Stimulated activated naive B cell treated with anti-CD40 and anti-IgM and Interleukin-4, amounts not matched to agents 10 μg/mL and 1 μg/mL and 100 μg/mL, for 72 hours (primary cell): ENCODE data around the gene AP3B1.

Source experiments
- ATAC-seq, 2 donors: fragments of 150-1000 bp; cut with Tn5 transposase; replicated peaks; 2 replicates each; pipeline ENCODE4 v1.10.0; 2021; ENCODE audit warnings: moderate library complexity in 1 of 2
- DNase-seq: peaks from one replicate; pipeline ENCODE4 v3.0.0; 2021
- H3K27ac Mint-ChIP-seq: one replicate; pipeline ENCODE4 v1.8.0; 2022; ENCODE audit warnings: mild to moderate bottlenecking, mixed read lengths
- H3K27me3 Mint-ChIP-seq, 2 donors: one replicate each; pipeline ENCODE4 v1.8.0; 2022; ENCODE audit warnings: mixed read lengths in 2 of 2
- H3K36me3 Mint-ChIP-seq, 2 donors: one replicate each; pipeline ENCODE4 v1.8.0; 2022; ENCODE audit warnings: mixed read lengths in 2 of 2, mild to moderate bottlenecking in 1 of 2
- H3K4me1 Mint-ChIP-seq, 2 donors: one replicate each; pipeline ENCODE4 v1.8.0; 2022; ENCODE audit warnings: mixed read lengths in 2 of 2, mild to moderate bottlenecking in 1 of 2
- H3K4me3 Mint-ChIP-seq, 2 donors: one replicate each; pipeline ENCODE4 v1.8.0; 2022; ENCODE audit warnings: mild to moderate bottlenecking in 2 of 2, mixed read lengths in 2 of 2, moderate library complexity in 1 of 2
- H3K9me3 Mint-ChIP-seq, 2 donors: one replicate each; pipeline ENCODE4 v1.8.0; 2022; ENCODE audit warnings: mixed read lengths in 2 of 2, mild to moderate bottlenecking in 1 of 2

Gene AP3B1

DNA sequence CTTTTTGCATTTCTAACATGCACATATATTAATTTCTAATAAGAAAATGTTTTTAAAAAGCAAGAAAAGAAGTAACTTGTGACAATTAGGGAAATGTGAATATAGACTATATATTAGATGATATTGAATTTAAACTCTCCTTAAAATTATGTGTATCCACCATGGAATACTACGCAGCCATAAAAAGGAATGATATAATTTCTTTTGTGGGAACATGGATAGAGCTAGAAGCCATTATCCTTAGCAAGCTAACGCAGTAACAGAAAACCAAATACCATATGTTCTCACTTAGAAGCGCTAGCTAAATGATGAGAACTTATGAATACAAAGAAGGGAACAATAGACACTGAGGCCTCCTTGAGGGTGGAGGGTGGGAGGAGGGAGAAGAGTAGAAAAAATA, 23.8 kb upstream of the AP3B1 start:
- H3K27ac Mint-ChIP-seq: no peak overlapping the region
- DNase-seq: no peak
- H3K4me1 Mint-ChIP-seq: peaks cover 0 to 2% of the 10 kb centered on the region in 2 donors
- no peak overlapping the region for H3K4me3 Mint-ChIP-seq
- no peaks in the 10 kb centered on the region for H3K9me3 Mint-ChIP-seq
- no peak for ATAC-seq
- peaks cover 0 to 1% of the 10 kb centered on the region in 2 donors for H3K36me3 Mint-ChIP-seq
- H3K27me3 Mint-ChIP-seq: peaks cover 6% of the 10 kb centered on the region in 2 donors

DNA sequence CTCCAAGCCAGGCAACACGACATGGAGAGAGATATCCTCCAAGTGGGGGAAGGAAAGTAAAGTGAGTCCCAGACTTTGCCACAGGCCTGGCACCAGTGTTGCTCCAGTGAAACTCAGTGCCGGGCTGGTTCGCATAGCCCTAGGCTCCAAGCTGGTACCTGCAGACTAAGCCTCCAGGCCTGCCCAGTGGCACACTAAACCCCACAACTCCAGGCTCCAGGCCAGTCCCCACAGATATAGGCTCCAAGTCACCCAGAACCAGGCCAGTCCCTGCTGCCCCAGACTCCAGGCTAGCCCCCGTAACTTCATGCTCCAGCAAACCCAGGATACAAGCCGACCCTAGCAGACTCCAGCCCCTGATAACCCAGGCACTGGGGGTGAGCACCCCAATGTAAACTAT, 23.0 kb upstream of the AP3B1 start:
- ATAC-seq (no peak), DNase-seq (no peak)
- Mint-ChIP-seq H3K4me3 (no peak overlapping the region), H3K27me3 (peaks cover 11 to 13% of the 10 kb centered on the region in 2 donors), H3K36me3 (peaks cover 0 to 1% of the 10 kb centered on the region in 2 donors), H3K9me3 (no peaks in the 10 kb centered on the region), H3K27ac (no peak overlapping the region), H3K4me1 (peaks cover 0 to 2% of the 10 kb centered on the region in 2 donors)

DNA sequence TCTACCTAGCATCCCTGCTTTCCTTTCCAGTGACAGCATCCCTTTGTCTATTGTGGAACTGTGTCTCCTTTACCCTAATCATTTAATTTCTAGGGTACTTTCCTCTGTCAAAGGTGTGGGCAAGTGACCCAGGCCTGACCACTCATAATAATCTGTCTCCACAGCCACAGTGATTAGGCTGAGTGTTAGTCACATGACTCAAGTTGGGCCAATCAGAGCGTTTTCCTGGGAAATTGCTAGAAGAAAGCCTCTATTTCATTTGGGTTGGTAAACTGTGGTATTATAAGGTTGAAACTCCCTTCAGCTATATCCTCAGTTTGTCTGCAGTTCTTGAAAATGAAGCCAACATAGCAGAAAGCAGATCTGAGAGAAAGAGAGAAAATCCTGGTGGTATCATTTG, 14.2 kb upstream of the AP3B1 start:
- Mint-ChIP-seq H3K27me3 (peaks cover 34% of the 10 kb centered on the region in 2 donors), H3K36me3 (no peaks in the 10 kb centered on the region), H3K4me3 (no peak overlapping the region), H3K27ac (no peak overlapping the region), H3K4me1 (no peaks in the 10 kb centered on the region), H3K9me3 (no peaks in the 10 kb centered on the region)
- ATAC-seq (no peak), DNase-seq (no peak)

DNA sequence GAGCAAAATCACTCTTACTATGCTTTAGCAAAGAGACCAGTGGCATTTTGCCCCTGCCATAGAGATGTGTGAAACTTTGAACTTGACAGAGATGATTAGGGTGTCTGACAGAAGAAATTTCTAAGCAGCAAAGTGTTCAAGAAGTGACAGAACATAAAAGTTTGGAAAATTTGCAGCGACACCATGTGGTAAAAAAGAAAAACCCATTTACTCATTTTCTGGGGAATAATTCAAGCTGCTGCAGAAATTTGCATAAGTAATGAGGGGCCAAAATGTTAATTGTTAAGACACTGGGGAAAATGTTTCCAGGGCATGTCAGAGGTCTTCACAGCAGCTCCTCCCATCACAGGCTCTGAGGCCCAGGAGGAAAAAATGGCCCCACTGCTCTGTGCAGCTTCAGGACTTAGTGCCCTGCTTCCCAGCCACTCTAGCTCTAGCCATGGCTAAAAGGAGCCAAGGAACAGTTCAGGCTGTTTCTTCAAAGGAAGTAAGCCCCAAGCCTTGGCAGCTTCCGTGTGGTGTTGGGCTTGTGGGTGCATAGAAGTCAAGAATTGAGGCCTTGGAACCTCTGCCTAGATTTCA, 6.1 kb upstream of the AP3B1 start:
- Mint-ChIP-seq H3K9me3 (peaks cover 0 to 4% of the 10 kb centered on the region in 2 donors), H3K36me3 (no peaks in the 10 kb centered on the region), H3K27me3 (peaks cover 9 to 12% of the 10 kb centered on the region in 2 donors), H3K27ac (no peak overlapping the region), H3K4me3 (no peak overlapping the region), H3K4me1 (peaks cover 7 to 11% of the 10 kb centered on the region in 2 donors)
- ATAC-seq (no peak), DNase-seq (no peak)

DNA sequence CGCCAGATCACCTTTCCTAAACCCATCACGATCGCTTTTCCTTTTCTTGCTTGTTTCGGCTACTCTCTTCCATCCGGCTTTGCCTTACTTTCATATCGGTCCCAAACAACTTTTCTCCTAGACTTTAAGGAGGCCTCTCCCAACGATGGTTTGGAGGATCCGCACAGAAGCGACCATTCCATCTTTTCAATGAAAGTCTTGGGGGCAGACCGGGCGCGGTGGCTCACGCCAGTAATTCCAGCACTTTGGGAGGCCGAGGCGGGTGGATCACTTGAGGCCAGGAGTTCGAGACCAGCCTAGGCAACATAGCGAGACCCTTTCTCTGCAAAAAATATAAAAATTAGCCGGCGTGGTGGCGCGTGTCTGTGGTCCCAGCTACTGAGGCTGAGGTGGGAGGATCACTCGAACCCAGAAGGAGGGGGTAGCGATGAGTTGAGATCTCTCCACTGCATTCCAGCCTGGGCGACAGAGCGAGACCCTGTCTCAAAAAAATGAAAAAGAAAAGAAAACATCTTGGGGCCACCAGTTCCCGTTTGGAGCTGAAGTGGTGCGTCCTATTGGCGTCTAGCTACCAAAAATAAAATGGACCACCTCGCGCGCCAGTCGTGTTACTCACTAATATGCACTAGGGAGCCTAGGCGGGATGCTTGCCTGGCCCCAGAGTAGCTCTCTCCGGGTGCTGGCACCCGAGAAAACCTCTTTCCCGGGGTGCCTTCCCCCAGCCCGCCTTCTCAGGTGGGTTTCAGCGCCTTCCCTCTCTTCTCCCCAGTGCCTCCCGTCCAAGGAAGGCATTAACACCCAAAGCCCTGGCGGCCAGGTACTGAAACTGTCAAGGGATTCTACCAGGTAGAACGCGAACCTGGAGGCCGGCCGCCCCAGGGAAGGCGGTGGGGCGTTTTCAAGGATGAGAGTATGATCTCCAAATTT, 800 bp upstream of the AP3B1 start:
- Mint-ChIP-seq H3K27me3 (no peaks in the 10 kb centered on the region), H3K4me3 (peak overlapping the region; percentile 93 to 99), H3K36me3 (peaks cover 3 to 5% of the 10 kb centered on the region in 2 donors), H3K4me1 (peaks cover 16 to 30% of the 10 kb centered on the region in 2 donors), H3K9me3 (no peaks in the 10 kb centered on the region), H3K27ac (peak overlapping the region; percentile 99)
- peak; percentile 36 to 39 for ATAC-seq
- DNase-seq: peak; percentile 33

DNA sequence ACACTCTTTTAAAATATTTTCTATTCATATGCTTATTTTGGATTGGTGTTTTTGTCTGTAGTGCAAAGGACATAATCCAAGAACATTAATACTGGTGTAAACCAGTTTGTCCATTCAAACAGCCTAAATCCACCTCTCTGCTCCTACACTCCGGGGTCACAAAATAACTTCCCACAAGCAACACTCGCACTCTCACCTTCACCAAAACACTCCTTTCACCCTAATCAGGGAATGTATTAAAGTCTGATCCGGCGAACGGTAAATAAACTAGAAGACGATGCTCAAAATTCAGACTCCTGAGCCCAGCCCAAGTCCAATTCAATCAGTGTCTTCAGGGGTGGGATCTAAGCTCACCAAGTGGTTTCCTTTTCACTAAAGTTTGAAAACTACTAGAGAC, 649 bp downstream of the AP3B1 start:
- peaks cover 18 to 33% of the 10 kb centered on the region in 2 donors for H3K4me1 Mint-ChIP-seq
- no peak for ATAC-seq
- H3K36me3 Mint-ChIP-seq: peaks cover 3 to 5% of the 10 kb centered on the region in 2 donors
- H3K4me3 Mint-ChIP-seq: peak overlapping the region; percentile 93 to 99
- no peak for DNase-seq
- no peaks in the 10 kb centered on the region for H3K27me3 Mint-ChIP-seq
- H3K9me3 Mint-ChIP-seq: no peaks in the 10 kb centered on the region
- H3K27ac Mint-ChIP-seq: peak overlapping the region; percentile 99

DNA sequence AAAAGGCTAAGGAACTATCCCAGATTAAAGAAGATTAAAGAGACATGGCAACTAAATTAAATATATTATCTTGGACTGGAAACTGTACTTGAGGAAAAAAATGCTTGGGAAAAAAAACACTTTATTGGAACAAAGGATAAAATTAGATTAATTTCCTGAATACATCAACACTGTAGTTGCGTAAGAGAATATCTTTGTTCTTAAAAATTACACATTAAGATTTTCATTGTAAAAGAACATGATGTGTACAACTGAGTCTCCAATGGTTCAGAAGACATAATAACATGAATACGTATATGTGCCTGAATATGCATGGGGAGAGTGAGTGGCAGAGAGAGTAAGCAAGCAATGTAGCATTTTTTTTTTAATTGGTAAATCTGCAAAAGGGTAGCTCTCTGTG, 2.8 kb downstream of the AP3B1 start:
- no peak overlapping the region for H3K27ac Mint-ChIP-seq
- H3K4me3 Mint-ChIP-seq: no peak overlapping the region
- H3K4me1 Mint-ChIP-seq: peaks cover 18 to 33% of the 10 kb centered on the region in 2 donors

DNA sequence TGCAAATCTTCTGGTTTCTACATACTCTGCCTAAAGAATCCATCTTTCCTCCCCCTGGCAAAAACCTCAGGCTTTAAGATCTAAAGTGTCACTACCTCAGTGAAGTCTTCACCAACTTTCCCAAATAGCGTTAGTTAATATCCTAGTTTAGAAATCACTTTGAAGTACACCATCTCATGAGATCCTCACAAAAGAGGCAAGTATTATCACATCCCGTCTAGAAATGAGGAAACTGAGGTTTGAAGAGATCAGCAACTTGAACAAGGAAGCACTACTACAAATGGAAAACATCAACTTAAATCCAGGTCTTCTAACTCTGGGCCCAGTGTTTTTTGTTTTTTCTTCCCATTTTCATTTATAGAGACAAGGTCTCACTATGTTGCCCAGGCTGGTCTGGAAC, 4.6 kb downstream of the AP3B1 start:
- no peak overlapping the region for H3K27ac Mint-ChIP-seq
- H3K27me3 Mint-ChIP-seq: no peaks in the 10 kb centered on the region
- DNase-seq (no peak), ATAC-seq (no peak)
- H3K4me3 Mint-ChIP-seq: no peak overlapping the region
- peaks cover 10 to 15% of the 10 kb centered on the region in 2 donors for H3K36me3 Mint-ChIP-seq
- peaks cover 3 to 9% of the 10 kb centered on the region in 2 donors for H3K9me3 Mint-ChIP-seq
- H3K4me1 Mint-ChIP-seq: peaks cover 25 to 42% of the 10 kb centered on the region in 2 donors

More for the DNA sequence above, 2.8 kb downstream of the AP3B1 start:
- no peak for ATAC-seq
- Mint-ChIP-seq H3K27me3 (no peaks in the 10 kb centered on the region), H3K9me3 (no peaks in the 10 kb centered on the region), H3K36me3 (peaks cover 3 to 5% of the 10 kb centered on the region in 2 donors)
- DNase-seq: no peak

DNA sequence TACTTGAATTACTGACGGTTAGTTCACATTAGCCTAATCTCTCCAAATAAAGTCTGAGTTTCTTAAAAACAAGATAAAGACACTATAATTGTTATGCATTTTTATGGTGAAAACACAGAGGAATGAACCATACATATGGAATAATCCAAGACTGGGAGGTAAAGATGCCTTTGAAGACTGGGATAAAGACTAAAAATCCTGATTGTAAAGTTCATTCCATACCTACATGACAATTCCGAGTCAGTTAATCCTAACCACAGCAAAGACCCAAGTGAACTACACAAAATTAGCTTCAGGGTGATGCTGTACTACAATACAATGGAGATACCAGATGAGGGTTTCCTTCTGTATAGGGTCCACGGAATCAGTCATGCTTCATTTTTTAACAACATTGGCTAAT, 6.3 kb downstream of the AP3B1 start:
- H3K4me1 Mint-ChIP-seq: peaks cover 24 to 49% of the 10 kb centered on the region in 2 donors
- no peak overlapping the region for H3K27ac Mint-ChIP-seq
- H3K4me3 Mint-ChIP-seq: no peak overlapping the region
- DNase-seq (no peak), ATAC-seq (no peak)
- peaks cover 3 to 9% of the 10 kb centered on the region in 2 donors for H3K9me3 Mint-ChIP-seq
- peaks cover 7 to 10% of the 10 kb centered on the region in 2 donors for H3K36me3 Mint-ChIP-seq
- no peaks in the 10 kb centered on the region for H3K27me3 Mint-ChIP-seq

DNA sequence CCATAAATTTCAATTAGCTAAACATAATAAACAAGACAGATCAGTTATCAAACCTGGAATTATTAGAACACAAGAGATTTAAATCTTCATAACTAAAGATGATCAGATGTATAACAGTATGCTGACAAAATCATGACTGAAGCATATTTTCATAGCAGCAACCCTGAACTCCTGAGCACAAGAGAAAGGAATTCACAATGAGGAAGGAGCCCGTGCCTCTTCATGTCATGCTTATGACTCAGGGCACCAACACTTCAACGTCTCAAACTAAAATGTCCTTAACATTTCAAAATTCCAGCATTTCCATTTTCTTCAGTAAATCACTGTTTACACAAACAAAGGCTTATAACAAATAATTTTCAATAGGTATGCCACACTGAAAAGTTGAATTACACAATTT, 6.7 kb downstream of the AP3B1 start:
- Mint-ChIP-seq H3K4me3 (no peak overlapping the region), H3K4me1 (peaks cover 23 to 47% of the 10 kb centered on the region in 2 donors), H3K27me3 (no peaks in the 10 kb centered on the region), H3K36me3 (peaks cover 7 to 10% of the 10 kb centered on the region in 2 donors), H3K27ac (no peak overlapping the region), H3K9me3 (peaks cover 3 to 9% of the 10 kb centered on the region in 2 donors)
- ATAC-seq (no peak), DNase-seq (no peak)

DNA sequence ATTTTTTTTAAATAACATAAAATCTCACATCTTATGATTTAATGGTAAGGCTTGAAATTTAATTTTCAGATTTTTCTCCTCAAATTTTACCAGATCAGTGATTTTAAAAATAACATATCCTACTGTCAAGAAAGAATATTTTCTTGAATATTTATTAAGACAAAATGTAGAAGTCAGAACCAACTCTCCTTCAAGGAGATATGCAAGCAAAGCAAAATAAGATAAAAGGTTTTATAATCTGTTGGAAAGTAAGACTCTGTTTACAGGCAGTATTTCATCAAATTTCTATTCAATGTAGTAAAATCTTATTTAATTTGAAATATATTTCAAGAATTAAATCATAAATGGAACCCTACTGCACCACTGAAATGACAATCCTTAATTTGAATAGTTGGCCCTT, 7.3 kb downstream of the AP3B1 start:
- H3K36me3 Mint-ChIP-seq: peaks cover 7 to 10% of the 10 kb centered on the region in 2 donors
- no peak overlapping the region for H3K4me3 Mint-ChIP-seq
- DNase-seq (no peak), ATAC-seq (no peak)
- H3K27ac Mint-ChIP-seq: no peak overlapping the region
- H3K4me1 Mint-ChIP-seq: peaks cover 23 to 47% of the 10 kb centered on the region in 2 donors
- H3K27me3 Mint-ChIP-seq: no peaks in the 10 kb centered on the region
- peaks cover 3 to 9% of the 10 kb centered on the region in 2 donors for H3K9me3 Mint-ChIP-seq

DNA sequence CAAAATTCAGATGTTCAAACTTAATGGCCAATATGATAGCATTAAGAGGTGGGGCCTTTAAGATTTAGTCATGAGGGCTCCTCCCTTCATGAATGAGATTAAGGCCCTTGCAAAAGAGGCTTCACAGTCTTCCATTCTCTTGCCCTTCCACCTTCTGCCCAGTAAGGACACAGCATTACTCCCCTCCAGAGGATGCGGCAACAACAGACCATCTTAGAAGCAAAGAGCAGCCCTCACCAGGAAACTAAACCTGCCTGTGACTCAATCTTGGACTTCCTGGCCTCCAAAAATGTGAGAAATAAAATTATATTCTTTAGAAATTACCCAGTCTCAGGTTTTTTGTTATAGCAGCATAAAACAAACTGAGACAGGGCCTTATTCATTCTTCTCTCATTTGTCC, 8.2 kb downstream of the AP3B1 start:
- no peak overlapping the region for H3K27ac Mint-ChIP-seq
- DNase-seq: no peak
- no peak overlapping the region for H3K4me3 Mint-ChIP-seq
- peaks cover 3 to 9% of the 10 kb centered on the region in 2 donors for H3K9me3 Mint-ChIP-seq
- no peaks in the 10 kb centered on the region for H3K27me3 Mint-ChIP-seq
- peaks cover 10 to 14% of the 10 kb centered on the region in 2 donors for H3K36me3 Mint-ChIP-seq
- peaks cover 25 to 43% of the 10 kb centered on the region in 2 donors for H3K4me1 Mint-ChIP-seq
- no peak for ATAC-seq

DNA sequence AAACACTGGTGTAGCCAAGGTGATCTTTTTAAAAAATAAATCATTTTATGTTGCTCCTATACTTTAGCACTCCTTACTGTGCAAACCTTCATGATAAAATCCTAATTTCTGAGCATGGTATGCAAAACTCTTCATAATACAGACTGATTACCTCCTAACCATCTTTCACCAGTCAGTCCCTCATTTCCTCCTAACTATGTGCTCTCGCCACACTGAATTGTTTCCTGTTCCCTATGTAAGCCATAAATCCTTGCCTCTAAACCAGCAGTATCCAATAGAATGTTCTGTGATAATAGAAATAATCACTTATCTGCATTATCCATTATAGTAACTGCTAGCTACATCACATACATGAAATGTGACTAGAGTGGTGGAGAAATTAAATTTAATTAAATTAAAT, 10.7 kb downstream of the AP3B1 start:
- Mint-ChIP-seq H3K27ac (no peak overlapping the region), H3K4me3 (no peak overlapping the region), H3K27me3 (no peaks in the 10 kb centered on the region), H3K4me1 (peaks cover 18 to 29% of the 10 kb centered on the region in 2 donors), H3K9me3 (peaks cover 3 to 9% of the 10 kb centered on the region in 2 donors), H3K36me3 (peaks cover 10 to 14% of the 10 kb centered on the region in 2 donors)
- DNase-seq: no peak
- no peak for ATAC-seq

DNA sequence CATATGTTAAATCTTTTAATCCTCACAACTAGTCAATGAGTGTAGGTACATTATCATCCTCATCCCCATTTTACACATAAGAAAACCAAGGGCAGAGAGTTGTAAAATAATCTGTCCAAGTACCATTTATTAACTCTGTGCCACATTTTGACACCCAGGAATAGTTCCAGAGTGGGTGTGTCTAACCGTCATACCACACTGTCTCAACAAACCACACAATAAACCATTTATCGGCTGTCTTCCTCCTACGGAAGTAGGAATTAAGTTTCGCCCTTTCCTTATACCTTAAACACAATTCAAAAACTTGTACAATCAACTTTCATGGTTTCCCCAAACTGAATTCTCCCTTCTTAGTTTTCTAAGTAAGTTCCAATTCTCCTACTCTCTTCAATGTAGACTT, 11.4 kb downstream of the AP3B1 start:
- Mint-ChIP-seq H3K4me1 (peaks cover 18 to 29% of the 10 kb centered on the region in 2 donors), H3K9me3 (peaks cover 3 to 9% of the 10 kb centered on the region in 2 donors), H3K4me3 (no peak overlapping the region), H3K27ac (no peak overlapping the region), H3K36me3 (peaks cover 10 to 14% of the 10 kb centered on the region in 2 donors), H3K27me3 (no peaks in the 10 kb centered on the region)
- ATAC-seq (no peak), DNase-seq (no peak)

DNA sequence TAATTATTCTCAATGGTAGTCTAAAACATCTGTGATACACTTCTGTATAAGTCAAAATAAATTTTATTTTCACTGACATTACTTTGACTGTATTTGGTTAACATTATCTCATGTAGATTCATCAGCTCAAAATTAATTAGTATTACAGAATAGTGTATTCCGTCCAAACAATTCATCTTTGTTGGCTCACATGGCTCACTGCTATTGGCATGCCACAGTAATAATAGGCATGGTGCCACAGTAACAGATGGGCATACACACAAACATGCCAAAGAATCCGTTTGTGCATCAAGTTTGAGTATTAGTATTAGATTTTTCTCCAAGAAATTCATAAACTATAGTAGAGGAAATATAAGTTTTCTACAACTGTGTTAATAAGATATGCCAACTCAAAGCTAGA, 14.2 kb downstream of the AP3B1 start:
- no peak overlapping the region for H3K27ac Mint-ChIP-seq
- peaks cover 15 to 25% of the 10 kb centered on the region in 2 donors for H3K4me1 Mint-ChIP-seq
- no peaks in the 10 kb centered on the region for H3K27me3 Mint-ChIP-seq
- no peak overlapping the region for H3K4me3 Mint-ChIP-seq
- DNase-seq: no peak
- H3K9me3 Mint-ChIP-seq: peaks cover 2% of the 10 kb centered on the region in 2 donors
- peaks cover 9 to 11% of the 10 kb centered on the region in 2 donors for H3K36me3 Mint-ChIP-seq
- no peak for ATAC-seq
